Measurements from ENCODE around the gene KIAA1328.
"Not testable (repeated sequence)": the region's sequence is repeated elsewhere in the genome, so short reads cannot be mapped to it uniquely, and the experiment has no call there.

Gene KIAA1328

DNA sequence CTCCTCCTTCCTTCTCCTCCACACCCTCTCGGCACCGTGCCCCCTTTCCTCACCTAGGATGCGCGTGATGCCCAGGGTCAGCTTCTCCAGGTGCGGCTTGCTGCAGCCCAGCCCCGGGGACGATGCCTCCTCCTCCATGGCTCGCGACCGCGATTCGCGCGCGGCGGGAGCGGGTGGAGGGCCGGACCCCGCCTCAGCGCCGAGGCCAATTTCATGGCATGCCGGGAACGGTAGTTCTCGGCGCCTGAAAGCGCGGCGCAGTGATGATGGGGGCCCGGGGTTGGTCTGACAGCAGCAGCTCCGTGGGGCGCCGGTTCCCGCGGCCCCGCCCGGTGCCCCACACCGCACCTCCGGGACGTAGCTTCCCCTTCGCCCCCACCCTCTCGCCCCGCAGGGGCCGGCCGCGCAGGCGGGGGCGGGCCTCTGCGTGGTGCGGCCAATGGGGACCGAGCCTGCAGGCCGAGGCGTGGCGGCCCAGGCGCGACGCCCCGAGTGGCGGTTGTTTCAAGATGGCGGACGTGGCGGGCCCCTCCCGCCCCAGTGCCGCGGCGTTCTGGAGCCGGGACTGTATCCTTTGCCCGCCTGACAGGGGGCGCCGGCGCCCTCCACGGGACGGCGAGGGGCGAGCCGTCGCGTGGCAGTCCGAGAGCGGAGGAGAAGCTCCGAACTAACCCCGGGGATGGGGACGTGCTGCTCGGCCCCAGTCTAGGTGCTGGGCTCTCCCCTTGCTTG, at the start of gene KIAA1328, which contains the start of gene TPGS2:
Gene KIAA1328, plus strand, starts transcription at position 498 of the 732 bp plus-strand sequence. Its CDS starts 12 bp downstream, at position 510.
Gene TPGS2, minus strand, starts transcription at position 373 of the 732 bp plus-strand sequence. Its CDS starts 235 bp downstream, at position 138.
- peak; percentile 77 for DNase-seq

DNA sequence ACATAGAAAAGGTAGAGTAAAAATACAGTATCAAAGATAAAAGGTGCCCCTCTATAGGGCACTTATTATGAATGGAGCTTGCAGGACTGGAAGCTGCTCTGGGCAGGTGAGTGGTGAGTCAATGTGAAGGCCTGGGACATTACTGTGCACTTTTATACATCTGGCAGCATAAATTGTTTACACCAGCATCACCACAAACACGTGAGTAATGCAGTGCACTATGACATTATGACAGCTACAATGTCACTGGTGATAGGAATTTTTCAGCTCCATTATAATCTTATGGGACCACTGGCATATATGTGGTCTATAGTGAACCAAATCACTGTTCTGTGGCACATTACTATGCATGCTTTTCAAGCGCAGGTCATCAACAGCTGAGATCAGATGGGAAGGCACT, 48.2 kb upstream of the KIAA1328 start:
- DNase-seq = no peak

DNA sequence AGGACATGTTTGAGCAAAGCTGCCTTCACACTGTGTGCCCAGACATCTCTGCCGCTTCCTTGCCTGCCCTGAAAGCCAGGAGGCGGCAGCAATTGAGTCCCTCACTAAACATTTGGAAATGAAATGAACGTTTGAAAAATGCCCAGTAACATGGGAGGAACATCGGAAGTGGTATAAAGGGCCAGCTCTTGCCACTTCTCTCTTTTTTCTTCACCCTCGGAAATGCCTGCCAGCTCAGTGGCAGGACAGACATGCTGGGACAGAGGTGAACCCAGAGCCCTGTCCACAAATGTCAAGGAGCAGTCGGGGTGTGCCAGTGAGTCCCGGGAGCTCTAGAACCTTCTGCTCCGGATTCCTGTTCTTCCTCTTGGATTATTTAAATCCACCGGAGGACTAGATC, 46.2 kb upstream of the KIAA1328 start:
- no peak for DNase-seq

DNA sequence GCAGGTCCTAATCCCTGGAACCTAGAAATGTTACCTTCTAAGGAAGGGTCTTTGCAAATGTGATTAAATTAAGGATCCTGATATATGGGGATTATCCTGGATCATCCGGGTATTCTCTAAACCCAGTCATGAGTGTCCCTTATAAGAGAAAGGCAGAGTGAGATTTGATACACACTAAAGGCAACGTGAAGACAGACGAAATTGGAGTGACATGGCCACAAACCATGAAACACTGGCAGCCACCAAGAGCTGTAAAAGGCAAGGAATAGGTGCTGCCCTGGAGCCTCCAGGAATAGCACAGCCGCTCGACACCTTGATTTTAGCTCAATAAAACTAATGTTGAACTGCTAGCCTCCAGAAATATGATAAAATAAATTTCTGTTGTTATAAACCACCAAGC, 45.1 kb upstream of the KIAA1328 start:
- no peak for DNase-seq

DNA sequence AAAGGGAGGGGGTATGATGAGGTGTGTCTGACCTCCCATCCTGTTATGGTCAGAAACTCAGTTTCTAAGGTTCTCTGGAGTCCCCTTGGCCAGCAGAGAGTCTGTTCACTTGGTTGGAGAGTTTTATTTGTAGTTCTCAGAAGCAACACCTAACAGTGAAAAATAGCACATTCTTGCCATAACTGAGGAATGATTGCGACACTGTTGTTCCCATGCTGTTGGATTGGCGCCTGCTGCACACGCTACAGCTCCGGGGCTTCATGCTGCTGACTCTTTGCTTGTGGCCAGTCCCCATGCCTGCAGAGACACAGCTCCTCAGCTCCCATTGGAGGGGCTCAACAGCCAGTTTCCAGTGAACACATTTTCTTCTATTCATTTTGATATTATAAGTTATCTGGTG, 42.2 kb upstream of the KIAA1328 start:
- DNase-seq = no peak

- DNase-seq = no peak
Observed at GRCh38 chr18:36792634-36793283, 36.2 kb upstream of the KIAA1328 start.

DNA sequence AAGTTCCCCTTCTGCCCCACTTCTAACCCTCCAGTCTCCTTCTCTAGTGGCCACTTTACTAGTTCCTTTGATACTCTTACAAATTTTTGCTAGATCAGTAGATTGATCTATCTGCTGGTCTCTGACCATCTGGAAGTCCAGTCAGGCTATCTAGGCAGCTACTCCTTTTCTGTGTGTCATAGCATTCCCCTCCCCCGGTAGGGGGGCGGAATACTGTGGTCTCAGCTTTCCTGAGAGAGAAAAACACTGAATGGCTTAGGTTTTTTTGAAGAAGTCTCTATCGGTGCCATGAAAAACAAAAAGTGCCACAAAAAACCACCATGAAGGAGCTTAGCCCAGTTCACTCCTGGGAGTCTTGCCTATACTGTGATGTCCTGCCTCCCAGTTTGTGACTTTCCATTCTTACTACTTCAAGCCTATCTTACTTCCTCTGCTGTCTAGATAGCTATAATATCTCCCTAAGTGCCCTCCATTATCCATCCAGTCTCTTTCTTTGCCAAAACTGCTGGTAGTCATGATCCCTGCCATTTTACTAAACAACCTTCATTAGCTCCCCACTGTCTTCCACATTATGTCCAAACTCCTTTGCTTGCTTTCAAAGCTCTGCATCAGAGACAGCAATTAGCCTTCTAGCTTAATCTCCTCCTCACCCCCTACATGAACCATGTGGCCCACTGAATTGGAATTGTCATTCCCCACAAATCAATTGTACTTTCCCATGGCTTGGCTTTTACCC, 30.0 kb upstream of the KIAA1328 start:
- no peak for DNase-seq

DNA sequence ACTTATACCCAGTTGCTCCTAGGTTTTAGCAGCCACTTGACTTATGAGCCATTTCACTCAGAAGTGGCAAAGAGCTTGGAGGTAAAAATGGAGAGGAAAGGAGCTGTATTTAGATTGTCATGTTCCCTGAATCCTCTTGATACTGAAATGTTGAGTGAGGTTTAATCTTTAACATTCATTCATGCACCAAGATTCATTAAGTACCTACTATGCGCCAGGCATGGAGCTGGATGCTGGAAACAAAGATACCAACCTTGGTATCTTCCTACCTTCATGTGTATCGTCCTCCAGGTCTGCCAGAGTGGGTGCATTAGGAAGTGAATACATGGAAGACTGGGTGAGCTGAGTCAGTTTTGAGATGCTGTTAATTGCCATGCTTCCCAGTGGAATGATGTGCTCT, 23.8 kb upstream of the KIAA1328 start:
- DNase-seq = no peak

GRCh38 chr18:36808681-36809080, 20.2 kb upstream of the KIAA1328 start:
- DNase-seq = no peak

- DNase-seq = peak; percentile 87
Observed at GRCh38 chr18:36809590-36810381, 19.1 kb upstream of the KIAA1328 start.

DNA sequence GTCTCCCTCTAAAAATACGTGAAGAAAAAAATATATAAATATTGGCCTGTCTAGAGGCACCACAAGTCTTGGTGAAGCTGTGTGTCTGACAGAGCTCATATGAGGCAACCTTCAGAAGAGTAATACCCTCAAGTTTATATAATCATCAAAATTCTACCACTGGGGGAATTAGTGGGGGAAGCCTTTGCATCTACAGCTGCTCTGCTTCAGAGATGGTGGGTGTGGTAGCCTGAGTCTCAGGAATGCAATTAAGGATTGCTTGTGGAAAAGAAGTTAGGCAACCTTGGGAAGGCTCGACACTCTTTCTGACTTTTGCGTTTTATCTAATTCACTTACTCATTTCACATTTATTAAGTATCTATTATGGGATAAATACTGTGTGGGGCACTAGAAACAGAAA, 17.5 kb upstream of the KIAA1328 start:
- no peak for DNase-seq

DNA sequence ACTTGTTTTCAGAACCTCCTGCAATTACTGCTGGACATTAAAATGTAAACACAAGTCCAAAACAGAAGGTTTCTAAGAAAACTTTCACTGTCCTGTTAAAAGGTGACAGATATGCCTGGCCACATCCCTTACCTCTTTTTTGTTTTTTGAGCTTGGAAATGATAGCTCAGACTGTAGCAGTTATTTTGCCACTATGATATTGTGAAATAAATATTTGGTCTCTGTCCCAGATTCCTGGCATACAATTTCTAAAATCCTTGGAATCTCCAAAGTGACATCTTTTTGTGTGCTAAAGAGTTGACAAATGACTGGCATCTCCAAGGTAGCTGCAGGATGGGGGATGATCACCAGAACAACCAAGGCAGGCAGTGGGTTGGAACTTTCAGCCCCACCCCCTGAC, 17.0 kb upstream of the KIAA1328 start:
- DNase-seq = no peak

GRCh38 chr18:36812678-36813077, 16.2 kb upstream of the KIAA1328 start:
- no peak for DNase-seq

DNA sequence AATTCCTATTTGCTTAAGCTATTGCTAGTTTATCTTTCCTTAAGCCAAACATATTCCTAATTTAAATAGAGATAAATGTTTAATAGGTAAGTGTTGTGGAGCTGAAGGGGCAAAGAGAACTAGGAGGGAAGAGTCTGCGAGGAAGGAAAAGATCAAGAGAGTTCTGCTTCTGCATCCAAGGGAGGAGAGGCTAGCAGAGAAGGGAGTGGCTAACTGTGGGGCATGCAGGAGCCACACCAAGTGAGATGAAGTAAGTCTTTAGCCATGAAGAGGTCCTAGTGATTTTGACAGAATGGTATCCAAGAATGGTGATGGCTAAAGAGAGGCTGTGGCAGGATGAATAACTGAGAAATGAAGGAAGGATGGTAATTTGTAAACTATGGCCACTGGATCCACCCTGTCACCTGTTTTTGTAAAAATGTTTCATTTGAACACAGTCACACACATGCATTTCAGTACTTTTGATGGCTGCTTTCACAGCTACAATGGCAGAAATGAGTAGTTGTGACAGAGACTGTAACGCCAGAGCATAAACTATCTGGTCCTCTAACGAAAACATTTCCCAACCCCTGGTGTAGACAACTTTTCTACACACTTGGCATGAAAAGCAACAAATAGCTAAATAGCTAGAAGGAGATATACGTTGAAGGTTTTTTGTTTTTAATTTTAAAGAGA, 15.7 kb upstream of the KIAA1328 start:
- no peak for DNase-seq

GRCh38 chr18:36813824-36814223, 15.1 kb upstream of the KIAA1328 start:
- DNase-seq = no peak

DNA sequence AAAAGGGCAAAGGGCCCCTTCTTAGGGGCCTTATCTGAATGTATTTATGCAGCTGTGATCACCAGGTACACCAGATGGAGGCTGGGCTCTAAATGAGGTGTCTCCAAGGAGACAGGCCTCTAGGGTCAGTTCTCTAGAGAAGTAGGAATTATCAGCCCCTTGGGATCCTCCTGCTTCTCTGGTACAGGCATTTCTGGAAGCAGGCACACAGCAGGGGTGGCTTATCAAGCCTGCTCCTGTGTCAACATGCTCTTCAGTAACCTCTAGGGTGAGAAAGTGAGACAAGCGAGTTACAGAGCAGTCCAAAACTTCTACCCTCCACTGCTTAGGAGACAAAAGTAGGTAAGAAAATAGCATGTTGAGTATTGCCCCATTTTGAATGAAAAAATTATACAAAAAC, 13.9 kb upstream of the KIAA1328 start:
- no peak for DNase-seq

DNA sequence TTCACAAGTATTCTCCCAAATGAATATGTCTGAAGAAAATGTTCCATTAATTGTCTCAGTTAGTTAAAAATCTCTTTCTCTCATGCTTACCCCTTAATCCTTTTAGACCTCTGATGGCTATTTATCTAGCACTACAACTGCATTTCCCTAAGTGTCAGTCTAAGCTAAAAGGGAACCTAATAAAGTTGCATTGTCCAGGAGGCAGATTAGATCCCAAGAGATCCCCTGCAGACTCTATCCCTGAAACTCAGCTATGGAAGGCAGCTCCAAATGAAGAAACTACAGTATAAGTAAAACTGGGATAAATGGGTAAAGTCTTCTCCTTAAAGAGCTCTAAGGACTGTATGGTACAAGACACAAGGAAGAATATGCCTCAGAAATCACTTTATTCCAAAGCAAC, 12.8 kb upstream of the KIAA1328 start:
- DNase-seq = not testable (repeated sequence)

DNA sequence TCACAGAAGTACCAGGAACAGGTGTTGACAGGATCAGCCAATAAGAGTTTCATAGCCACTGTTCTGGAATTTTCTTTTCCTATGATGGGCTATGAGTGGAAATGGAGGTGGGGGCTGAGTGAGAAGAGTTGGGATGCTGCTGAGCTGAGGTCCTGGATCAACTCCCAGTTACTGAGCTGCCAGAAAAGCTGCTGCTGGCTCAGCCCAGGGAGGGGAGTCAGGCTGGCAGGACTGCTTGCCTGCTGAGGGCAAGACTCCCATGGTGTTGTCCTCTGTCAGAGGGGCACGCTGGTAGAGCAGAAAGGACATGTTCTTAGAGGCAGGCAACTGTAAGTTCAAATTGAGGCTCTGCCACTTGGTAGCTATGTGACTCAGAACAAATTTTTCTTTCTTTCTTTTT, 11.9 kb upstream of the KIAA1328 start:
- no peak for DNase-seq

DNA sequence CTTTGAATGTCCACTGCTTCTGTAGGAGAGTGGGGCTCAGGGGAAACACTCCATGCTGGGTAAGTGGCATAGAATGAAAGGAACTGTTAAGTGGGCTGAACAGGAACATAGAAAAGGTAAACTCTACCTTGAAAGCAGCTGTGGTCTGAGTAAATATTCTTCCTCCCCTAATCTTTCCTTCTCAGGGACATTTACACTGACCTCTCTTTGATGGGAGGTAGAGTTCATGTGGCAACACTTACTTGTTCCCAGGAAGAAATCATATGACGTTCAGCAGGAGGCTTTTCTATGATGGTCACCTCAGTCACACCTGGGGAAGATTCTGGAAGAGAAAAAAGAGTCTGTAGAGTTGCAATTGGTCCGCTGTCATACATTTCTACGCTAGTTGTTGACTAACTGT, 10.3 kb upstream of the KIAA1328 start:
- no peak for DNase-seq

- no peak for DNase-seq
Observed at GRCh38 chr18:36819621-36820020, 9.3 kb upstream of the KIAA1328 start.

DNA sequence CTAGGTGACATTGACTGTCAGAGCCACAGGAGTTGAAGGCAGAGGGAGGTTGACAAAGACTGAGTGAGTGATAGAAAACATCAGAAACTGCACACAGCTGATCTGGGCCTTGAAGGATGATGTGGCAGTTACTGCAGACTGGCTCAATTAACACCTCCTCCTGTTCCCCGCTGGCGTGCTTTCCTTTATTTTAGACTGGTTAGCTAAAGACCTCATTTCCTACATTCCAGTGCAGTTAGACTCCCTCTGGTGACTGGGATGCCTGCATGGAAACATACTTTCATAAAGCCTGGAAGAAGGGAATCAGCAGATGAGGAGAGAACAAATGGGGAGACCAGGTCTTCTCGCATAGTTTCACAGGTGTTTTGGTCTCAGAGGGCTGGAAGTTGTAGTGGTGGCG, 7.2 kb upstream of the KIAA1328 start:
- DNase-seq = no peak

GRCh38 chr18:36825526-36825925, 3.4 kb upstream of the KIAA1328 start:
- no peak for DNase-seq

Measured in NCI-H748 treated with DMSO at 0.1 percent for 48 hours (cell line).